Measurements from ENCODE around the gene DYSF. TPM values are rescaled to one million over a fixed set of nuclear protein-coding genes. Genes with fewer than 3 reads are reported as not detected.

The DYSF gene
- total RNA-seq, 1 experiment from 2014 or later, result 0.89 TPM

- ATAC-seq, result no peak
- POLR2A ChIA-PET, result no interaction called here
- TF ChIP-seq, protein P1, sequence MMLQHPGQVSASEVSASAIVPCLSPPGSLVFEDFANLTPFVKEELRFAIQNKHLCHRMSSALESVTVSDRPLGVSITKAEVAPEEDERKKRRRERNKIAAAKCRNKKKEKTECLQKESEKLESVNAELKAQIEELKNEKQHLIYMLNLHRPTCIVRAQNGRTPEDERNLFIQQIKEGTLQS (IDR thresholded peaks at IDR 0.05), result no peak
- TF ChIP-seq POLR2AphosphoS5 (IDR thresholded peaks at IDR 0.05; ENCODE audit: low read depth, low read length) (no peak), REST (IDR thresholded peaks at IDR 0.05; ENCODE audit: low read depth) (no peak), EGR1 (IDR thresholded peaks at IDR 0.05; ENCODE audit: low read depth) (no peak), ZNF274 (IDR thresholded peaks at IDR 0.05; ENCODE audit: low read depth, low read length) (no peak)
Measured at GRCh38 chr2:71706121-71706520, 252.8 kb downstream of the DYSF start.

DNA sequence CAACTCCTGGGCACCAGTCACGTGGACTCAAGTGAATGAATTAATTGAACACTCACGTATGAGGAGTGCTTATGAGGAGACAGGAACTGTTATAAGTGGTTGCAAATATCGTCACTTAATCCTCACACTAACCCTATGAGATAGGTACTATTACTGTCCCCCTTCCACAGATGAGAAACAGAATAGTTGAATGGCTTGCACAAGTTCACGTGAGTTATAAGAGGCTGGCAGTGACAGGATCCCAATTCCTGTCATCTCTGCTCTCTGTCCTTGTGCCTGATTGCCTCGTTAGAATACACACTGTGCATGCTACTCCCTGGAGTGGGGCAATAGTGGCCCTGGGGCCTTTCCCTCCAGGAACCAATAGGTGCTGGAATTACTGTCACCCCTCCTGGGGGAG lies 253.5 kb downstream of the DYSF start:
- ChIA-PET CTCF (no interaction called here), RAD21 (ENCODE audit: low non-redundant PET in 1 of 2, low total read pairs in 2 of 2, uncharacterized antibody in 2 of 2, unreplicated experiment in 2 of 2) (no interaction called here), POLR2A (no interaction called here)
- Histone ChIP-seq H4K20me1 (ENCODE audit: insufficient read depth) (no peaks in the 10 kb centered on the region), H3K4me3 (replicated peaks in 1 of 2; ENCODE audit: low read depth in 1 of 2, low read length in 2 of 2) (no peak overlapping the region), H3K79me2 (ENCODE audit: insufficient read depth, low read length) (no peaks in the 10 kb centered on the region), H3K9me3 (ENCODE audit: control insufficient read depth in 1 of 2, insufficient read depth in 1 of 2, low read depth in 1 of 2, low read length in 2 of 2) (no peaks in the 10 kb centered on the region), H3K9ac (ENCODE audit: low read length) (no peak overlapping the region), H3K9me2 (ENCODE audit: insufficient read depth) (no peaks in the 10 kb centered on the region), H3K4me1 (ENCODE audit: control insufficient read depth in 1 of 2, insufficient read depth in 2 of 2, low read length in 2 of 2) (no peaks in the 10 kb centered on the region), H3K27ac (ENCODE audit: low read depth, low read length) (no peak overlapping the region), H3K4me2 (ENCODE audit: low read length) (no peak overlapping the region), H3K27me3 (ENCODE audit: insufficient read depth, low read length) (no peaks in the 10 kb centered on the region), H2AFZ (ENCODE audit: low read depth, low read length, poor library complexity, severe bottlenecking) (no peak overlapping the region), H3K36me3 (ENCODE audit: control insufficient read depth in 1 of 2, insufficient read depth in 2 of 2, low read length in 2 of 2) (no peaks in the 10 kb centered on the region)
- ATAC-seq, result no peak
- no peak for TF ChIP-seq ELF1 (IDR thresholded peaks at IDR 0.05; ENCODE audit: borderline replicate concordance, low read depth)
- TF ChIP-seq EZH2 (IDR thresholded peaks at IDR 0.05), result no peak
- TF ChIP-seq EZH2phosphoT487 (IDR thresholded peaks at IDR 0.05; ENCODE audit: borderline replicate concordance), result no peak
- no peak for TF ChIP-seq SP1 (IDR thresholded peaks at IDR 0.05; ENCODE audit: low read depth)
- no peak for TF ChIP-seq ZNF274 (IDR thresholded peaks at IDR 0.05; ENCODE audit: low read depth, low read length)
- TF ChIP-seq ZFX (IDR thresholded peaks at IDR 0.05), result no peak
- no peak for TF ChIP-seq POLR2A (IDR thresholded peaks at IDR 0.05; ENCODE audit: borderline replicate concordance, extremely low read depth, insufficient read depth, insufficient read length)
- TF ChIP-seq CEBPB (IDR thresholded peaks at IDR 0.05; ENCODE audit: low read depth), result no peak
- TF ChIP-seq FOSL1 (IDR thresholded peaks at IDR 0.05; ENCODE audit: low read depth), result no peak
- TF ChIP-seq, protein P1 (IDR thresholded peaks at IDR 0.05), result no peak
- no peak for TF ChIP-seq JUND (IDR thresholded peaks at IDR 0.05)
- TF ChIP-seq EGR1 (IDR thresholded peaks at IDR 0.05; ENCODE audit: low read depth), result no peak
- TF ChIP-seq YY1 (IDR thresholded peaks at IDR 0.05; ENCODE audit: extremely low read depth, insufficient replicate concordance, low read depth, low read length), result no peak
- no peak for TF ChIP-seq ZBTB33 (IDR thresholded peaks at IDR 0.05; ENCODE audit: extremely low read depth, insufficient replicate concordance, low read length)
- no TSS peak for BruUV-seq (replicated peaks)
- DNase-seq (ENCODE audit: low read depth, low spot score), result no peak
- intact Hi-C loops (cut with micrococcal nuclease), result no loop called here

More at GRCh38 chr2:71706121-71706520, 252.8 kb downstream of the DYSF start:
- no TSS peak for BruUV-seq (replicated peaks)
- no peaks in the 10 kb centered on the region for H3K9me2 ChIP-seq (ENCODE audit: insufficient read depth)
- H3K27me3 ChIP-seq (ENCODE audit: insufficient read depth, low read length), result no peaks in the 10 kb centered on the region
- H3K4me3 ChIP-seq (replicated peaks in 1 of 2; ENCODE audit: low read depth in 1 of 2, low read length in 2 of 2), result no peak overlapping the region
- no peaks in the 10 kb centered on the region for H3K4me1 ChIP-seq (ENCODE audit: control insufficient read depth in 1 of 2, insufficient read depth in 2 of 2, low read length in 2 of 2)
- no peak overlapping the region for H3K4me2 ChIP-seq (ENCODE audit: low read length)
- intact Hi-C loops (cut with micrococcal nuclease), result no loop called here
- ChIA-PET RAD21 (ENCODE audit: low non-redundant PET in 1 of 2, low total read pairs in 2 of 2, uncharacterized antibody in 2 of 2, unreplicated experiment in 2 of 2) (no interaction called here), CTCF (no interaction called here)
- H3K27ac ChIP-seq (ENCODE audit: low read depth, low read length), result no peak overlapping the region
- H3K79me2 ChIP-seq (ENCODE audit: insufficient read depth, low read length), result no peaks in the 10 kb centered on the region
- no peak overlapping the region for H2AFZ ChIP-seq (ENCODE audit: low read depth, low read length, poor library complexity, severe bottlenecking)
- no peaks in the 10 kb centered on the region for H3K9me3 ChIP-seq (ENCODE audit: control insufficient read depth in 1 of 2, insufficient read depth in 1 of 2, low read depth in 1 of 2, low read length in 2 of 2)
- H3K36me3 ChIP-seq (ENCODE audit: control insufficient read depth in 1 of 2, insufficient read depth in 2 of 2, low read length in 2 of 2), result no peaks in the 10 kb centered on the region
- H4K20me1 ChIP-seq (ENCODE audit: insufficient read depth), result no peaks in the 10 kb centered on the region
- DNase-seq (ENCODE audit: low read depth, low spot score), result no peak
- no peak overlapping the region for H3K9ac ChIP-seq (ENCODE audit: low read length)
